HG03354 (cell line): ENCODE results near the gene SLC22A23.

Source experiments
- ATAC-seq: cut with Tn5 transposase; IDR thresholded peaks from one replicate; pipeline ENCODE4 v1.9.1; 2021; ENCODE audit warnings: mild to moderate bottlenecking; ENCODE audit not compliant: unreplicated experiment, poor library complexity, severe bottlenecking

SLC22A23 gene

GRCh38 chr6:3456898-3457709 lies at the start of gene SLC22A23:
Gene SLC22A23 (minus strand): TSS chr6:3457050. CDS start chr6:3456559, 491 bp downstream.
- ATAC-seq = peak; percentile 65

GRCh38 chr6:3506200-3506599 lies 49.4 kb upstream of the SLC22A23 start:
- ATAC-seq = no peak

GRCh38 chr6:3504938-3505805 lies 48.3 kb upstream of the SLC22A23 start:
- ATAC-seq = no peak

- ATAC-seq = no peak
These were observed 47.5 kb upstream of the SLC22A23 start for GRCh38 chr6:3504354-3504753.

- ATAC-seq = no peak
These were observed 45.1 kb upstream of the SLC22A23 start for GRCh38 chr6:3501826-3502500.

- ATAC-seq = no peak
These were observed 43.6 kb upstream of the SLC22A23 start for GRCh38 chr6:3500262-3501014.

- no peak for ATAC-seq
These were observed 42.8 kb upstream of the SLC22A23 start for GRCh38 chr6:3499603-3500002.

GRCh38 chr6:3496395-3496794 lies 39.5 kb upstream of the SLC22A23 start:
- ATAC-seq = no peak

GRCh38 chr6:3494391-3495100 lies 37.7 kb upstream of the SLC22A23 start:
- ATAC-seq = no peak

GRCh38 chr6:3490625-3490980 lies 33.8 kb upstream of the SLC22A23 start:
- no peak for ATAC-seq

GRCh38 chr6:3489961-3490624 lies 33.2 kb upstream of the SLC22A23 start:
- no peak for ATAC-seq

GRCh38 chr6:3489027-3489757 lies 32.3 kb upstream of the SLC22A23 start:
- no peak for ATAC-seq

- ATAC-seq = no peak
These were observed 28.1 kb upstream of the SLC22A23 start for GRCh38 chr6:3484946-3485345.

GRCh38 chr6:3484192-3484591 lies 27.3 kb upstream of the SLC22A23 start:
- no peak for ATAC-seq

- no peak for ATAC-seq
These were observed 26.8 kb upstream of the SLC22A23 start for GRCh38 chr6:3483675-3484074.

GRCh38 chr6:3482869-3483268 lies 26.0 kb upstream of the SLC22A23 start:
- ATAC-seq = no peak

GRCh38 chr6:3481640-3482039 lies 24.8 kb upstream of the SLC22A23 start:
- no peak for ATAC-seq

- no peak for ATAC-seq
These were observed 23.2 kb upstream of the SLC22A23 start for GRCh38 chr6:3480009-3480408.
